B cell (primary cell): Measurements from ENCODE around the gene CCM2. TPM values are rescaled to one million over a fixed set of nuclear protein-coding genes. Genes with fewer than 3 reads are reported as not detected.

ENCODE experiments used
- ATAC-seq: fragments of 200-7000 bp; cut with Tn5 transposase; one replicate; pipeline ENCODE4 v1.10.0; 2021; ENCODE audit warnings: low read depth, mild to moderate bottlenecking, moderate number of reproducible peaks, moderate library complexity
- CTCF ChIA-PET: fragments of 350-600 bp; sonication (Branson Sonifier 250); formaldehyde crosslinking; loops from one replicate; lab custom pipeline; 2021; ENCODE audit warnings: antibody characterized with exemption, inconsistent platforms; lab: Charles Lee
- POLR2A ChIA-PET: fragments of 350-600 bp; sonication (Branson Sonifier 250); formaldehyde crosslinking; loops from one replicate; lab custom pipeline; 2021; ENCODE audit warnings: antibody characterized with exemption; lab: Charles Lee
- DNase-seq: peaks from one replicate; pipeline ENCODE4 v3.0.0; 2013
- H2AFZ ChIP-seq: 2 replicates; pipeline ENCODE4 v1.6.1; 2012; ENCODE audit warnings: mild to moderate bottlenecking, low read depth, low read length; ENCODE audit not compliant: insufficient read depth, poor library complexity, severe bottlenecking
- H3K27ac ChIP-seq, 2 donors: 1 replicate in 1 of 2; 2 replicates in 1 of 2; pipeline ENCODE4 v1.5.1; 2012 to 2013; ENCODE audit warnings: low read length in 2 of 2, mild to moderate bottlenecking in 2 of 2, moderate library complexity in 1 of 2
- H3K27me3 ChIP-seq, 4 experiments: fragments of 200-600 bp in 1 of 4; sonication (generic) in 1 of 4; replicated peaks in 1 of 4; 1 replicate in 2 of 4; 2 replicates in 2 of 4; pipeline versions ENCODE4 v1.6.1 to v1.7.0; 2013 to 2016; ENCODE audit warnings: low read length in 3 of 4, mild to moderate bottlenecking in 2 of 4, mixed read lengths in 1 of 4, moderate library complexity in 1 of 4; ENCODE audit not compliant: insufficient read depth in 4 of 4, control insufficient read depth in 3 of 4; ENCODE audit errors: control extremely low read depth in 1 of 4
- H3K36me3 ChIP-seq, 2 experiments: replicated peaks in 1 of 2; 1 replicate in 1 of 2; 2 replicates in 1 of 2; pipeline versions ENCODE4 v1.6.1 to v1.7.1; 2013; ENCODE audit warnings: low read length in 1 of 2; ENCODE audit not compliant: insufficient read depth in 2 of 2, control insufficient read depth in 1 of 2; ENCODE audit errors: control extremely low read depth in 1 of 2, extremely low read depth in 1 of 2
- H3K4me1 ChIP-seq, 2 donors: fragments of 200-600 bp in 1 of 2; sonication (generic) in 1 of 2; 1 replicate in 1 of 2; 2 replicates in 1 of 2; pipeline versions ENCODE4 v1.5.1 to v1.6.1; 2013 to 2017; ENCODE audit warnings: low read length in 2 of 2; ENCODE audit not compliant: control insufficient read depth in 2 of 2, insufficient read depth in 2 of 2
- H3K4me2 ChIP-seq: replicated peaks from 2 replicates; pipeline ENCODE3; 2012; ENCODE audit warnings: mild to moderate bottlenecking, low read depth, low read length; ENCODE audit not compliant: poor library complexity, severe bottlenecking
- H3K4me3 ChIP-seq, 5 experiments: fragments of 200-600 bp in 1 of 5; sonication (generic) in 1 of 5; 1 replicate in 3 of 5; 2 replicates in 2 of 5; pipeline versions ENCODE4 v1.5.1 to v1.7.0; 2011 to 2016; ENCODE audit warnings: low read length in 4 of 5, mild to moderate bottlenecking in 4 of 5, low read depth in 2 of 5, control low read depth in 1 of 5, moderate library complexity in 1 of 5; ENCODE audit not compliant: insufficient read depth in 1 of 5; ENCODE audit errors: control extremely low read depth in 1 of 5, extremely low read depth in 1 of 5
- H3K79me2 ChIP-seq: fragments of 200-600 bp; sonication (generic); one replicate; pipeline ENCODE4 v1.6.0; 2016; ENCODE audit warnings: low read length; ENCODE audit not compliant: control insufficient read depth, insufficient read depth
- H3K9ac ChIP-seq: fragments of 200-600 bp; sonication (generic); 2 replicates; pipeline ENCODE4 v1.6.1; 2017; ENCODE audit warnings: mild to moderate bottlenecking, low read length, moderate library complexity
- H3K9me3 ChIP-seq, 3 donors: one replicate each; pipeline versions ENCODE4 v1.6.1 to v1.7.1; 2013; ENCODE audit warnings: low read length in 2 of 3; ENCODE audit not compliant: control insufficient read depth in 2 of 3, insufficient read depth in 1 of 3; ENCODE audit errors: control extremely low read depth in 1 of 3
- H4K20me1 ChIP-seq: 2 replicates; pipeline ENCODE4 v1.6.0; 2012; ENCODE audit warnings: mild to moderate bottlenecking, low read length; ENCODE audit not compliant: insufficient read depth, control insufficient read depth, poor library complexity, severe bottlenecking
- H3K27ac Mint-ChIP-seq: one replicate; pipeline ENCODE4 v1.8.0; 2021; ENCODE audit warnings: mixed read lengths
- H3K27me3 Mint-ChIP-seq: one replicate; pipeline ENCODE4 v1.8.0; 2021; ENCODE audit warnings: mixed read lengths
- H3K4me1 Mint-ChIP-seq: one replicate; pipeline ENCODE4 v1.8.0; 2021; ENCODE audit warnings: mixed read lengths
- H3K4me3 Mint-ChIP-seq: one replicate; pipeline ENCODE4 v1.8.0; 2021; ENCODE audit warnings: mixed read lengths
- H3K9me3 Mint-ChIP-seq: one replicate; pipeline ENCODE4 v1.8.0; 2022; ENCODE audit warnings: mixed read lengths; ENCODE audit not compliant: insufficient read depth
- EZH2 ChIP-seq: IDR thresholded peaks from 2 replicates; pipeline ENCODE4 v1.6.1; 2012; ENCODE audit warnings: borderline replicate concordance, low read depth, mild to moderate bottlenecking, moderate library complexity, low read length; ENCODE audit not compliant: insufficient read depth, poor library complexity, severe bottlenecking
- WGBS: methylation state at CpG from one replicate; pipeline ENCODE4 v1.1.5; 2013; ENCODE audit warnings: missing lambda C conversion rate; ENCODE audit not compliant: insufficient coverage; 5-methylcytosine and 5-hydroxymethylcytosine counted together
- intact Hi-C: fragments of 100-400 bp; cut with micrococcal nuclease; formaldehyde crosslinking; loops from one replicate; pipeline ENCODE4 v1.10.0; 2022
- polyA plus RNA-seq: library from polyadenylated mRNA; depleted of rRNA; stranded (reverse); fragments of >200 nt; gene quantifications from 2 replicates; pipeline ENCODE4 v1.2.3, GENCODE V29; 2012
- total RNA-seq, 2 donors: library from RNA; stranded (reverse); fragments of 120-200 nt in 1 of 2; gene quantifications; 1 replicate in 1 of 2; 2 replicates in 1 of 2; pipeline versions ENCODE4 v1.2.3 to v1.2.4, GENCODE V29; 2013 to 2022
- TF ChIP-seq, protein P1 (sequence below): fragments of 200-600 bp; IDR thresholded peaks from one replicate; pipeline ENCODE4 v1.8.0; 2022; ENCODE audit warnings: antibody characterized with exemption, mild to moderate bottlenecking

CCM2 gene
- total and polyA plus RNA-seq, 2 donors (not counting 1 experiment from before 2014, with no cell fraction given) = 150 to 201 TPM

DNA sequence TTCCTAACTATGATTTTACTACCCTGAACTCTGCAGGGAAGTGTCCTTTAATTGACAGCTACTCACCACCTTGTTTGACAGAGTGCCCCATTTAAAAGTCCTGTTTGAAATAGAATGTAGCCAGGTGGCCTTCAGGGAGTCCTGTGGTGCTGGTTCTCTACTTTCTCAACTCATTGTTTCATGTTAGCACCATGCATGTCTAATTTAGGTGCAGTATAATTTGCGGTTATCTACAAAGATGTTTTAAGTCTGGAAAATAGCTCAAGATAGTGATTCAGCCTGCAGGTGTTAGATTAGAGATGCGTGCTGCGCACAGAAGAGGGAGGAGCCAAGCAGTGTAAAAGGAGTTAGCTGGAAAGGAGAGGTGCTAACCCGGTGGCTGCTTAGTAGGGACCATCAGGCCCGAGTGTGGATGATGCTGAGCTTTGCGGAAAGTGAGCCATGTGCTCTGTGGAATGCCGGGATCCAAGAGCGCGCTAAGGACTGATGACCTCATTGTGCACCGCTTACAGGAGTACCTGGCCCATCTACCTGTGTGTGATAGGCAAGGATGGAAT lies 1.2 kb downstream of the CCM2 start:
- peak overlapping the region; percentile 89 for H3K4me3 Mint-ChIP-seq
- peak; percentile 77 for DNase-seq
- H3K9me3 ChIP-seq = no peaks in the 10 kb centered on the region
- peak overlapping the region; percentile 88 for H3K27ac Mint-ChIP-seq
- no peaks in the 10 kb centered on the region for H3K9me3 Mint-ChIP-seq
- no peaks in the 10 kb centered on the region for H3K36me3 ChIP-seq
- intact Hi-C loops = loop anchor here (1.0 to 10.0 kb wide), 4 partner anchors 26 to 419 kb away; partner anchors contain the start of genes H2AZ2 and TMED4
- peak overlapping the region; percentile 66 to 97 (median 71) for H3K4me3 ChIP-seq
- peak overlapping the region; percentile 71 for H3K9ac ChIP-seq
- TF ChIP-seq EZH2 = no peak
- TF ChIP-seq, protein P1, sequence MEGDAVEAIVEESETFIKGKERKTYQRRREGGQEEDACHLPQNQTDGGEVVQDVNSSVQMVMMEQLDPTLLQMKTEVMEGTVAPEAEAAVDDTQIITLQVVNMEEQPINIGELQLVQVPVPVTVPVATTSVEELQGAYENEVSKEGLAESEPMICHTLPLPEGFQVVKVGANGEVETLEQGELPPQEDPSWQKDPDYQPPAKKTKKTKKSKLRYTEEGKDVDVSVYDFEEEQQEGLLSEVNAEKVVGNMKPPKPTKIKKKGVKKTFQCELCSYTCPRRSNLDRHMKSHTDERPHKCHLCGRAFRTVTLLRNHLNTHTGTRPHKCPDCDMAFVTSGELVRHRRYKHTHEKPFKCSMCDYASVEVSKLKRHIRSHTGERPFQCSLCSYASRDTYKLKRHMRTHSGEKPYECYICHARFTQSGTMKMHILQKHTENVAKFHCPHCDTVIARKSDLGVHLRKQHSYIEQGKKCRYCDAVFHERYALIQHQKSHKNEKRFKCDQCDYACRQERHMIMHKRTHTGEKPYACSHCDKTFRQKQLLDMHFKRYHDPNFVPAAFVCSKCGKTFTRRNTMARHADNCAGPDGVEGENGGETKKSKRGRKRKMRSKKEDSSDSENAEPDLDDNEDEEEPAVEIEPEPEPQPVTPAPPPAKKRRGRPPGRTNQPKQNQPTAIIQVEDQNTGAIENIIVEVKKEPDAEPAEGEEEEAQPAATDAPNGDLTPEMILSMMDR = no peak
- H3K4me2 ChIP-seq = peak overlapping the region; percentile 75
- H3K27me3 Mint-ChIP-seq = no peaks in the 10 kb centered on the region
- peaks cover 60% of the 10 kb centered on the region for H3K79me2 ChIP-seq
- ChIA-PET CTCF (interaction anchor here (0.6 to 6.9 kb wide), 16 partner anchors 10 to 155 kb away, joined by 3 to 49 read pairs (median 4); partner anchors contain the start of genes MYO1G and TBRG4), POLR2A (interaction anchor here (0.6 to 4.8 kb wide), 12 partner anchors 15 to 116 kb away, joined by 3 to 77 read pairs (median 5); partner anchors contain the start of genes MYO1G and PURB)
- no peaks in the 10 kb centered on the region for H3K27me3 ChIP-seq
- H4K20me1 ChIP-seq = peaks cover 39% of the 10 kb centered on the region
- no peak overlapping the region for H2AFZ ChIP-seq
- ATAC-seq = peak; percentile 13
- peak overlapping the region; percentile 64 to 67 for H3K27ac ChIP-seq
- 37% methylated on average over 9 of the region's 10 CpGs for WGBS
- peaks cover 28 to 44% of the 10 kb centered on the region in 2 donors for H3K4me1 ChIP-seq
- peaks cover 52% of the 10 kb centered on the region for H3K4me1 Mint-ChIP-seq

- Mint-ChIP-seq H3K9me3 (no peaks in the 10 kb centered on the region), H3K4me1 (peaks cover 52% of the 10 kb centered on the region), H3K4me3 (no peak overlapping the region), H3K27me3 (no peaks in the 10 kb centered on the region), H3K27ac (peak overlapping the region; percentile 64)
- intact Hi-C loops = loop anchor here (1.0 to 10.0 kb wide), 4 partner anchors 25 to 420 kb away; partner anchors contain the start of genes H2AZ2 and TMED4
- no peak overlapping the region for H3K4me3 ChIP-seq
- no peak for DNase-seq
- ChIA-PET POLR2A (interaction anchor here (0.6 to 4.8 kb wide), 9 partner anchors 16 to 109 kb away, joined by 3 to 77 read pairs (median 6); partner anchors contain the start of gene MYO1G), CTCF (interaction anchor here (0.6 to 6.9 kb wide), 17 partner anchors 9 to 146 kb away, joined by 3 to 49 read pairs (median 4); partner anchors contain the start of genes MYO1G and TBRG4)
- H3K36me3 ChIP-seq = no peaks in the 10 kb centered on the region
- H2AFZ ChIP-seq = no peak overlapping the region
- no peaks in the 10 kb centered on the region for H3K9me3 ChIP-seq
- H3K79me2 ChIP-seq = peaks cover 63% of the 10 kb centered on the region
- TF ChIP-seq, protein P1 = no peak
- TF ChIP-seq EZH2 = no peak
- 29% methylated on average over 1 of the region's 2 CpGs for WGBS
- peaks cover 40% of the 10 kb centered on the region for H4K20me1 ChIP-seq
- H3K9ac ChIP-seq = no peak overlapping the region
- peak overlapping the region; percentile 75 for H3K4me2 ChIP-seq
- peak overlapping the region in 1 of 2 donors; percentile 67 for H3K27ac ChIP-seq
- no peaks in the 10 kb centered on the region for H3K27me3 ChIP-seq
- ATAC-seq = no peak
- H3K4me1 ChIP-seq = peaks cover 30 to 41% of the 10 kb centered on the region in 2 donors
Measured at GRCh38 chr7:45001826-45002225, 1.8 kb downstream of the CCM2 start.
